ENCODE measurements around the gene ZNF543. TPM values are rescaled to one million over a fixed set of nuclear protein-coding genes. Genes with fewer than 3 reads are reported as not detected.

Gene ZNF543
- total RNA-seq, 1 experiment from 2014 or later, result 8.4 TPM

DNA sequence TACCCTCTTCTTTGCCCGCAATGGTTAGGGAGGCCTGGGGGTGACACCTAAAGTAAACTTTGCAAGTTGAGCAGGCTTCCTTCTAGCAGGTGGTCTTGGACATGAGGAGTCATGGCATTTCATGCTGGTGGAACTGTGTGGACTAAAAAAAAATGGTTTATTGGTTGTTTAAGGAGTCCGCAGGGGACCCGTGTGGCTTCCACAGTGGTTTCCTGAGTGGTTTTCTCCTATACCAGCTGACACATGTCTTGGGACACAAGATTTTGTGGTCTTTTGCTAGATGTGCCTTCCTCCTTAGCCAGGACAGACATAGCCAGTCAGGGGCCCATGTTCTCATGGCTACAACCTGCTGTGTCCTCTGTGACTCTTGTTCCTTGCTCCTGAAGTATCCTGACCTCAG, 1.5 kb downstream of the ZNF543 start (continued):
- TF ChIP-seq, protein P1, sequence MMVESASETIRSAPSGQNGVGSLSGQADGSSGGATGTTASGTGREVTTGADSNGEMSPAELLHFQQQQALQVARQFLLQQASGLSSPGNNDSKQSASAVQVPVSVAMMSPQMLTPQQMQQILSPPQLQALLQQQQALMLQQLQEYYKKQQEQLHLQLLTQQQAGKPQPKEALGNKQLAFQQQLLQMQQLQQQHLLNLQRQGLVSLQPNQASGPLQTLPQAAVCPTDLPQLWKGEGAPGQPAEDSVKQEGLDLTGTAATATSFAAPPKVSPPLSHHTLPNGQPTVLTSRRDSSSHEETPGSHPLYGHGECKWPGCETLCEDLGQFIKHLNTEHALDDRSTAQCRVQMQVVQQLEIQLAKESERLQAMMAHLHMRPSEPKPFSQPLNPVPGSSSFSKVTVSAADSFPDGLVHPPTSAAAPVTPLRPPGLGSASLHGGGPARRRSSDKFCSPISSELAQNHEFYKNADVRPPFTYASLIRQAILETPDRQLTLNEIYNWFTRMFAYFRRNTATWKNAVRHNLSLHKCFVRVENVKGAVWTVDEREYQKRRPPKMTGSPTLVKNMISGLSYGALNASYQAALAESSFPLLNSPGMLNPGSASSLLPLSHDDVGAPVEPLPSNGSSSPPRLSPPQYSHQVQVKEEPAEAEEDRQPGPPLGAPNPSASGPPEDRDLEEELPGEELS (CRISPR knock-in tag; IDR thresholded peaks at IDR 0.05), result no peak
- TF ChIP-seq ZNF317 (CRISPR knock-in tag; IDR thresholded peaks at IDR 0.05; ENCODE audit: borderline replicate concordance, low read depth) (no peak), EMX1 (CRISPR knock-in tag; IDR thresholded peaks at IDR 0.05) (no peak), NFE2L1 (CRISPR knock-in tag; IDR thresholded peaks at IDR 0.05) (no peak), ZNF671 (CRISPR knock-in tag; IDR thresholded peaks at IDR 0.05) (no peak), ZNF219 (CRISPR knock-in tag; IDR thresholded peaks at IDR 0.05; ENCODE audit: borderline replicate concordance) (no peak), FOXK1 (CRISPR knock-in tag; IDR thresholded peaks at IDR 0.05) (no peak)
- TF ChIP-seq, protein P2, sequence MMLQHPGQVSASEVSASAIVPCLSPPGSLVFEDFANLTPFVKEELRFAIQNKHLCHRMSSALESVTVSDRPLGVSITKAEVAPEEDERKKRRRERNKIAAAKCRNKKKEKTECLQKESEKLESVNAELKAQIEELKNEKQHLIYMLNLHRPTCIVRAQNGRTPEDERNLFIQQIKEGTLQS (CRISPR knock-in tag; conservative IDR thresholded peaks at IDR 0.05), result no peak

DNA sequence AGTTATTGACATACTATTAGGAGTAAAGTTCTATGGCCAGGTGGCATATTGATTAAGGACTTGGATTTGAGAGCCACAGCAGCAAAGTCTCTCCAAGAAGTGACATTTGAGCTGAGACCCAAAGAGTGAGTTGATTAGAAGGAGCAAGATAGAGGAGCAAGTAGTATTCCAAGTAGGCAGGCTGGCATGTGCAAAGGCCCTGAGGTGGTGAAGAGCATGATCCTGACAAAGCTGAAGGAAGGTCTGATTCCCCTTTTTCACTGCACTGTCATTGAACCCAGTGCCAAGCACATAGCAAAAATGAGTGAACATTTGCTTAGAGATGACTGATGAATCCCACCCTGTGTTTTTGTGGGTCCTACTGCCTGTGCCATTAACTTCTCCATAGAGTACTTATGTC, 4.7 kb downstream of the ZNF543 start:
- TF ChIP-seq, protein P3, sequence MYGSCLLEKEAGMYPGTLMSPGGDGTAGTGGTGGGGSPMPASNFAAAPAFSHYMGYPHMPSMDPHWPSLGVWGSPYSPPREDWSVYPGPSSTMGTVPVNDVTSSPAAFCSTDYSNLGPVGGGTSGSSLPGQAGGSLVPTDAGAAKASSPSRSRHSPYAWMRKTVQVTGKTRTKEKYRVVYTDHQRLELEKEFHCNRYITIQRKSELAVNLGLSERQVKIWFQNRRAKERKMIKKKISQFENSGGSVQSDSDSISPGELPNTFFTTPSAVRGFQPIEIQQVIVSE (CRISPR knock-in tag; IDR thresholded peaks at IDR 0.05; ENCODE audit: borderline replicate concordance), result no peak
- TF ChIP-seq FOXK1 (CRISPR knock-in tag; IDR thresholded peaks at IDR 0.05), result no peak
- TF ChIP-seq GRHL2 (CRISPR knock-in tag; IDR thresholded peaks at IDR 0.05; ENCODE audit: insufficient replicate concordance, severe bottlenecking), result no peak
- TF ChIP-seq, protein P4, sequence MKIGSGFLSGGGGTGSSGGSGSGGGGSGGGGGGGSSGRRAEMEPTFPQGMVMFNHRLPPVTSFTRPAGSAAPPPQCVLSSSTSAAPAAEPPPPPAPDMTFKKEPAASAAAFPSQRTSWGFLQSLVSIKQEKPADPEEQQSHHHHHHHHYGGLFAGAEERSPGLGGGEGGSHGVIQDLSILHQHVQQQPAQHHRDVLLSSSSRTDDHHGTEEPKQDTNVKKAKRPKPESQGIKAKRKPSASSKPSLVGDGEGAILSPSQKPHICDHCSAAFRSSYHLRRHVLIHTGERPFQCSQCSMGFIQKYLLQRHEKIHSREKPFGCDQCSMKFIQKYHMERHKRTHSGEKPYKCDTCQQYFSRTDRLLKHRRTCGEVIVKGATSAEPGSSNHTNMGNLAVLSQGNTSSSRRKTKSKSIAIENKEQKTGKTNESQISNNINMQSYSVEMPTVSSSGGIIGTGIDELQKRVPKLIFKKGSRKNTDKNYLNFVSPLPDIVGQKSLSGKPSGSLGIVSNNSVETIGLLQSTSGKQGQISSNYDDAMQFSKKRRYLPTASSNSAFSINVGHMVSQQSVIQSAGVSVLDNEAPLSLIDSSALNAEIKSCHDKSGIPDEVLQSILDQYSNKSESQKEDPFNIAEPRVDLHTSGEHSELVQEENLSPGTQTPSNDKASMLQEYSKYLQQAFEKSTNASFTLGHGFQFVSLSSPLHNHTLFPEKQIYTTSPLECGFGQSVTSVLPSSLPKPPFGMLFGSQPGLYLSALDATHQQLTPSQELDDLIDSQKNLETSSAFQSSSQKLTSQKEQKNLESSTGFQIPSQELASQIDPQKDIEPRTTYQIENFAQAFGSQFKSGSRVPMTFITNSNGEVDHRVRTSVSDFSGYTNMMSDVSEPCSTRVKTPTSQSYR (CRISPR knock-in tag; IDR thresholded peaks at IDR 0.05), result no peak
- TF ChIP-seq, protein P5, sequence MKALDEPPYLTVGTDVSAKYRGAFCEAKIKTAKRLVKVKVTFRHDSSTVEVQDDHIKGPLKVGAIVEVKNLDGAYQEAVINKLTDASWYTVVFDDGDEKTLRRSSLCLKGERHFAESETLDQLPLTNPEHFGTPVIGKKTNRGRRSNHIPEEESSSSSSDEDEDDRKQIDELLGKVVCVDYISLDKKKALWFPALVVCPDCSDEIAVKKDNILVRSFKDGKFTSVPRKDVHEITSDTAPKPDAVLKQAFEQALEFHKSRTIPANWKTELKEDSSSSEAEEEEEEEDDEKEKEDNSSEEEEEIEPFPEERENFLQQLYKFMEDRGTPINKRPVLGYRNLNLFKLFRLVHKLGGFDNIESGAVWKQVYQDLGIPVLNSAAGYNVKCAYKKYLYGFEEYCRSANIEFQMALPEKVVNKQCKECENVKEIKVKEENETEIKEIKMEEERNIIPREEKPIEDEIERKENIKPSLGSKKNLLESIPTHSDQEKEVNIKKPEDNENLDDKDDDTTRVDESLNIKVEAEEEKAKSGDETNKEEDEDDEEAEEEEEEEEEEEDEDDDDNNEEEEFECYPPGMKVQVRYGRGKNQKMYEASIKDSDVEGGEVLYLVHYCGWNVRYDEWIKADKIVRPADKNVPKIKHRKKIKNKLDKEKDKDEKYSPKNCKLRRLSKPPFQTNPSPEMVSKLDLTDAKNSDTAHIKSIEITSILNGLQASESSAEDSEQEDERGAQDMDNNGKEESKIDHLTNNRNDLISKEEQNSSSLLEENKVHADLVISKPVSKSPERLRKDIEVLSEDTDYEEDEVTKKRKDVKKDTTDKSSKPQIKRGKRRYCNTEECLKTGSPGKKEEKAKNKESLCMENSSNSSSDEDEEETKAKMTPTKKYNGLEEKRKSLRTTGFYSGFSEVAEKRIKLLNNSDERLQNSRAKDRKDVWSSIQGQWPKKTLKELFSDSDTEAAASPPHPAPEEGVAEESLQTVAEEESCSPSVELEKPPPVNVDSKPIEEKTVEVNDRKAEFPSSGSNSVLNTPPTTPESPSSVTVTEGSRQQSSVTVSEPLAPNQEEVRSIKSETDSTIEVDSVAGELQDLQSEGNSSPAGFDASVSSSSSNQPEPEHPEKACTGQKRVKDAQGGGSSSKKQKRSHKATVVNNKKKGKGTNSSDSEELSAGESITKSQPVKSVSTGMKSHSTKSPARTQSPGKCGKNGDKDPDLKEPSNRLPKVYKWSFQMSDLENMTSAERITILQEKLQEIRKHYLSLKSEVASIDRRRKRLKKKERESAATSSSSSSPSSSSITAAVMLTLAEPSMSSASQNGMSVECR (CRISPR knock-in tag; IDR thresholded peaks at IDR 0.05; ENCODE audit: borderline replicate concordance), result no peak
- no peaks in the 10 kb centered on the region; the same call in 1 of the 2 replicates for H3K27me3 Mint-ChIP-seq (ENCODE audit: low read depth)
- DNase-seq (ENCODE audit: low spot score) (no peak), ATAC-seq (no peak)
- peaks cover 48% of the 10 kb centered on the region for H3K36me3 Mint-ChIP-seq
- H3K4me3 Mint-ChIP-seq, result no peak overlapping the region
- ChIA-PET POLR2A (no interaction called here), CTCF (no interaction called here)
- H3K27ac Mint-ChIP-seq, result no peak overlapping the region
- peaks cover 14% of the 10 kb centered on the region for H3K4me1 Mint-ChIP-seq
- H3K9me3 Mint-ChIP-seq, result no peaks in the 10 kb centered on the region

DNA sequence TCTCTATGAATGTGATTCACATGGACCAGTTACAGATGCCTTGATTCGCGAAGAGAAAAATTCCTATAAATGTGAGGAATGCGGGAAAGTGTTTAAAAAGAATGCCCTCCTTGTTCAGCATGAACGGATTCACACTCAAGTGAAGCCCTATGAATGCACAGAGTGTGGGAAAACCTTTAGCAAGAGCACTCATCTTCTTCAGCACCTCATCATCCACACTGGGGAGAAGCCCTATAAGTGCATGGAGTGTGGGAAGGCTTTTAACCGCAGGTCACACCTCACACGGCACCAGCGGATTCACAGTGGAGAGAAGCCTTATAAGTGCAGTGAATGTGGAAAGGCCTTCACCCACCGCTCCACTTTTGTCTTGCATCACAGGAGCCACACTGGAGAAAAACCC, 7.7 kb downstream of the ZNF543 start:
- Mint-ChIP-seq H3K9me3 (no peaks in the 10 kb centered on the region), H3K36me3 (peaks cover 48% of the 10 kb centered on the region), H3K4me1 (no peaks in the 10 kb centered on the region), H3K27ac (no peak overlapping the region), H3K27me3 (ENCODE audit: low read depth) (no peaks in the 10 kb centered on the region; the same call in 1 of the 2 replicates), H3K4me3 (no peak overlapping the region)
- DNase-seq (ENCODE audit: low spot score) (no peak), ATAC-seq (no peak)
- CTCF ChIA-PET, result no interaction called here
- POLR2A ChIA-PET, result no interaction called here
- no peak for TF ChIP-seq SP1 (CRISPR knock-in tag; conservative IDR thresholded peaks at IDR 0.05)
- TF ChIP-seq ZBTB21 (CRISPR knock-in tag; IDR thresholded peaks at IDR 0.05; ENCODE audit: borderline replicate concordance), result no peak
- TF ChIP-seq, protein P6, sequence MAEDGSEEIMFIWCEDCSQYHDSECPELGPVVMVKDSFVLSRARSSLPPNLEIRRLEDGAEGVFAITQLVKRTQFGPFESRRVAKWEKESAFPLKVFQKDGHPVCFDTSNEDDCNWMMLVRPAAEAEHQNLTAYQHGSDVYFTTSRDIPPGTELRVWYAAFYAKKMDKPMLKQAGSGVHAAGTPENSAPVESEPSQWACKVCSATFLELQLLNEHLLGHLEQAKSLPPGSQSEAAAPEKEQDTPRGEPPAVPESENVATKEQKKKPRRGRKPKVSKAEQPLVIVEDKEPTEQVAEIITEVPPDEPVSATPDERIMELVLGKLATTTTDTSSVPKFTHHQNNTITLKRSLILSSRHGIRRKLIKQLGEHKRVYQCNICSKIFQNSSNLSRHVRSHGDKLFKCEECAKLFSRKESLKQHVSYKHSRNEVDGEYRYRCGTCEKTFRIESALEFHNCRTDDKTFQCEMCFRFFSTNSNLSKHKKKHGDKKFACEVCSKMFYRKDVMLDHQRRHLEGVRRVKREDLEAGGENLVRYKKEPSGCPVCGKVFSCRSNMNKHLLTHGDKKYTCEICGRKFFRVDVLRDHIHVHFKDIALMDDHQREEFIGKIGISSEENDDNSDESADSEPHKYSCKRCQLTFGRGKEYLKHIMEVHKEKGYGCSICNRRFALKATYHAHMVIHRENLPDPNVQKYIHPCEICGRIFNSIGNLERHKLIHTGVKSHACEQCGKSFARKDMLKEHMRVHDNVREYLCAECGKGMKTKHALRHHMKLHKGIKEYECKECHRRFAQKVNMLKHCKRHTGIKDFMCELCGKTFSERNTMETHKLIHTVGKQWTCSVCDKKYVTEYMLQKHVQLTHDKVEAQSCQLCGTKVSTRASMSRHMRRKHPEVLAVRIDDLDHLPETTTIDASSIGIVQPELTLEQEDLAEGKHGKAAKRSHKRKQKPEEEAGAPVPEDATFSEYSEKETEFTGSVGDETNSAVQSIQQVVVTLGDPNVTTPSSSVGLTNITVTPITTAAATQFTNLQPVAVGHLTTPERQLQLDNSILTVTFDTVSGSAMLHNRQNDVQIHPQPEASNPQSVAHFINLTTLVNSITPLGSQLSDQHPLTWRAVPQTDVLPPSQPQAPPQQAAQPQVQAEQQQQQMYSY (CRISPR knock-in tag; IDR thresholded peaks at IDR 0.05), result no peak
- no peak for TF ChIP-seq ZNF121 (CRISPR knock-in tag; IDR thresholded peaks at IDR 0.05)
- TF ChIP-seq, protein P7, sequence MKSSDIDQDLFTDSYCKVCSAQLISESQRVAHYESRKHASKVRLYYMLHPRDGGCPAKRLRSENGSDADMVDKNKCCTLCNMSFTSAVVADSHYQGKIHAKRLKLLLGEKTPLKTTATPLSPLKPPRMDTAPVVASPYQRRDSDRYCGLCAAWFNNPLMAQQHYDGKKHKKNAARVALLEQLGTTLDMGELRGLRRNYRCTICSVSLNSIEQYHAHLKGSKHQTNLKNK (CRISPR knock-in tag; IDR thresholded peaks at IDR 0.05), result no peak
- TF ChIP-seq ZNF423 (CRISPR knock-in tag; IDR thresholded peaks at IDR 0.05), result no peak
- TF ChIP-seq ATF1 (CRISPR knock-in tag; IDR thresholded peaks at IDR 0.05), result no peak
- no peak for TF ChIP-seq TEAD4 (CRISPR knock-in tag; IDR thresholded peaks at IDR 0.05)
- TF ChIP-seq FOXK1 (CRISPR knock-in tag; IDR thresholded peaks at IDR 0.05), result no peak

Data from WTC11 (cell line).